Posterior cingulate gyrus (tissue), 11 donors: Measurements from ENCODE around the gene OR2A42.
"Not testable (repeated sequence)": the region's sequence is repeated elsewhere in the genome, so short reads cannot be mapped to it uniquely, and the experiment has no call there.

Experiments
- DNase-seq, 10 donors: peaks; one replicate each; pipeline versions ENCODE4 v3.0.0 to v3.0.0-alpha.2; 2020 to 2021; ENCODE audit warnings: mixed read lengths in 3 of 10
- intact Hi-C: fragments of 100-400 bp; cut with DNase I; formaldehyde crosslinking; loops from one replicate; pipeline ENCODE4 v1.15.1; 2023

OR2A42 gene, protein sequence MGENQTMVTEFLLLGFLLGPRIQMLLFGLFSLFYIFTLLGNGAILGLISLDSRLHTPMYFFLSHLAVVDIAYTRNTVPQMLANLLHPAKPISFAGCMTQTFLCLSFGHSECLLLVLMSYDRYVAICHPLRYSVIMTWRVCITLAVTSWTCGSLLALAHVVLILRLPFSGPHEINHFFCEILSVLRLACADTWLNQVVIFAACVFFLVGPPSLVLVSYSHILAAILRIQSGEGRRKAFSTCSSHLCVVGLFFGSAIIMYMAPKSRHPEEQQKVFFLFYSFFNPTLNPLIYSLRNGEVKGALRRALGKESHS

DNA sequence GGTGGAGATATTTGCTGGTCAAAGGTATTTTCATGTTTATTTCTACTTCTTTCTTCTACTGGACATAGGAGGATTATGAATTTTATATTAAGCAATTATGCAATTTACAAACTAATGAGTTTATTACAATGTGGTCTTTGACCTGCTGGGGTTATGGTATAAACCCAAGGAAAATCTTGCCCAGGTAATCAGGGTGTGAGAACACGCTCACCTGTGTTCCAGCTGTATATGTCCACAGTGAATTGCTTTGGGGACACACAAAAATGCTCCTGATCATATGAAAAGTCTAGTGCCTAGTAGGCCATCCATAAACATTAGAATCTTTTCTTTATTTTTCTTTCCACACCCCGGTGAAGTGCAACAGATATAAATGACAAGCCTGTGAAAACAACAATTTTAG, at the start of gene OR2A42:
OR2A42 (minus strand) TSS at position 241 of the 400 bp plus-strand sequence. CDS start 6,762 bp downstream, outside the sequence.
- intact Hi-C loops, result not testable (repeated sequence)

DNA sequence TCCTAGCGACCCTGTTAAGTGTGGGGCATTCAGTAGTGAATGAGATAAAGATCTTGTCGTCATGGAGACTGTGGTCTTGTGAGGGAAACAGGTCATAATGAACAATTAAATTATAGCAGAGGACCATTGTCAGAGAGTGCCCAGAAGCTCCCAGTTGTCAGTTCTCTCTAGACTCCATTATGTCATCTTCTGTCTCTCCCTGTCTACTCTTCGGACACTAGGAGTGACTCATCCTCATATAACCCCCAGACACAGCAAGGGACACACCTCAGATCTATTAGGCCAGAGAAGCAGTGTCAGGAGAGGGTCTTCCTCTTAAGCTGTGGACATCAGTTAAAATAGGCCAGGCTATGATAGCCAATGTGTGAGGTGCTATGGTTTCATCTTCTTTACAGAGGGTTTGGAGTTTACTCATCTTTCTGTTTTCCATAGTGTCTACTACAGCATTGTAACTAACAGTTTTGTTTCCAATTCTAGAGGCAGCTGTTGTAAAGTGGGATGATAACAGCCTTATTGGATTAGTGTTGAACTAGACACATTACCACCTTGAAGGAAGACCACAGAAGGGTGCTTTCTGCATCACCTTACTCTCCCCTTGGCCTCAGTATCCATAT, 47.9 kb upstream of the OR2A42 start:
- DNase-seq, intact Hi-C loops: not testable (repeated sequence)

More for the DNA sequence above, at the start of gene OR2A42:
- not testable (repeated sequence) for DNase-seq

DNA sequence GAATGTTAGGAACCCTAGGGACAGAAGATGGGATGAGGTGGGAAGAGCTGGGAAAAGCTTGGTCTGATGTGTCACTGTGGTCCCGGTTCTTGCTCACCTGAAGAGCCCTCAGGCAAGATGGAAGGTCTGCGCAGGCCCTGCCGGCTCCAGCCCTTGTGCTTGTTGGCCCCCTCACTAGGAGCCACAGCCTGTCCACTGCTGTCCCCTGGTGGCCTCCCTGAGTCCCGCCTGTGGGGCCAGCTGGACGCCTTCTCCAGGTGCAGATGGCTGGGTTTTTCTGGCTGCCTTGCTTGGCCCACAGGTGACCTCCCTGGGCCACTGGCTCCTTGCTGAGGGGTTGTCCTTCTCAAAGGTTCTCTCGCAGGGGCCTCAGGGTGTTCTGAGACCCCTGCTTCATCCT, 44.3 kb upstream of the OR2A42 start:
- DNase-seq, intact Hi-C loops: not testable (repeated sequence)

DNA sequence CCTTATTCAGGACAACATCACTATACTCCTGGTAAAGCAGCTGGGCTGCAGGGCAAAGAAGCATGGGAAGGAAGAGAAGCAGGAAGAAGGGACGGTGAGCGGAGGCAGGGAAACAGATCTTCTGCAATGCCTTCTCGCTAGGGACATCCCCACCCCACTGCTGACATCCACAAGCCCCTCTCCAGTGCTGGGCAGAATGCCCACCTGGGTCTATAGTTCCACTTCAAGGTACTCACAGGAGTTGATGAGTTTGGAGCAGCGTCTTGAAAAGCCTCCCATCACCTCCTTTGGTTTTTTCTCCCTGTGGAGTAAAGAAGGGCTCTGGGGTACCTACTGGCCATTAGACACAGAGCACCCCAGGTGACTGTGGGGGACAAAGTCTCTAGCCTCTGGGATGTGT, 43.1 kb upstream of the OR2A42 start:
- intact Hi-C loops, result not testable (repeated sequence)
- peak in 3 of 10 donors; percentile 28 to 30 (median 29) for DNase-seq

DNA sequence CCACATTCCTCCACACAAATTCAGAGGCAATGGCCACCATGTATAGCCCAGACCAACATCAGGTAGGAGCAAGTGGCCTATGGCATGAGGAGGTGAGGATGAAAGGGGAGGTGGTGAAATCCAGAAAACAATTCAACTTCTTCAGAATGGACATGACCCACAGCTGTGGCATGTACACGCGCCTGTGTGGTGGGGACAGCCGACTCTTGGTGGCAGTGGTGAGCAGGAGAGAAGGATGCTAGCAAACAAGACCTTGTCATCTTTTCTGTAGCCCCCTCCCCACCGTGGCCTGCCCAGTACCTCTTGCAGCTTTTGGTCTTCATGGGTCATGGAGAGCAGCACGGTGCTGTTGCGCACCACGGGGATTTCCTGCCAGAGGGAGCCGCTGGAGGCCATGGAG, 42.6 kb upstream of the OR2A42 start:
- DNase-seq, result not testable (repeated sequence)

DNA sequence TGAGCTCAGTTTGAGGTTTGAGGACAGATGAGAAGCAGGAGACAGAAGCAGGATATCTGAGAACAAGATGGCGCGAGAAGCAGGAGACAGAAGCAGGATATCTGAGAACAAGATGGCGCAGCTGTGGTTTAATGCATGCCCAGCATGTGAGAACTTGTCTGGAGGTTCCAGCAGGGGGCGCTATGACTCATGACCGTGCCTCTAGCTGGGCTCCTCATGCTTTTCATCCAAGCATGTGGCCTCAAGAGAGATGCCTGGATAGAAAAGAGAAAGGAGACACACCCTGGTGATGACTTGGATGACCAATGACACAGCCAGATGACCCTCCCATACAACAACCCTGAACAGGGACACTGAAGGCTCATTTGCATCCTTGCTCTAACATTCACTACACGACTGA, 40.6 kb upstream of the OR2A42 start:
- intact Hi-C loops, DNase-seq: not testable (repeated sequence)

More for the DNA sequence above, 42.6 kb upstream of the OR2A42 start:
- intact Hi-C loops, result not testable (repeated sequence)

DNA sequence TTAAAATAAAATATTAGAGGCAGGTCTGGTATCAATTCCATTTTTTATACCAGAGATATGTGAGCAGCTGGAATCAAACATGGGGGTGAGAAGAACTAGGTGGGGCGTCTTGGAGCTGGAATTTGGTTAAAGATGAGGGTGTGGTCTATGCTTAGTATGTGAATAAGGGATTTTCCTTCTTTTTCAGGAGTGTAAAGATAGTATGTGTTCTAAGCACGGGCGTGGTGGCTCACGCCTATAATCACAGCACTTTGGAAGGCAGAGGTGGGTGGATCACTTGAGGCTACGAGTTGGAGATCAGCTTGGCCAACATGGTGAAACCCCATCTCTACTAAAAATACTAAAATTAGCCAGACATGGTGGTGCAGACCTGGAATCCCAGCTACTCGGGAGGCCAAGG, 35.9 kb upstream of the OR2A42 start:
- peak in 2 of 10 donors; percentile 1 to 29 for DNase-seq
- intact Hi-C loops, result not testable (repeated sequence)

DNA sequence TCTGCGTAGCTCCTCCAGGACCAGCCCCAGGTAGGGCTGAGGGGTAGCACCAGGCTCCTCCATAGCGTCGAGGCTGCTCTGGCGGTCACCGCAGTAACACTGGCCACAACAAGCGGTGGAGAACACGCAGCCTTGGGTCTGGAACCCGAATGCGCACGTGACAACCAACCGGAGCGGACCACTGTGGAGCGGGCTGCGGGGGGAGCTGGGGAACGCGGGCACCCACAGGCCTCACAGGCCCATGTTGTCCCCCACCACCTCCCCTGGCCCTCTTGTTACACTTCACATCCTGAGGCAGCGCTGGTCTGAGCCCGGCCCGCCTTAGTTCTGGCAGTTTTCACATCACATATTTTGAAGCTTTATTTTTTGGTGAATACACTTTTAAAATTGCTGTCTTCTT, 29.8 kb upstream of the OR2A42 start, which contains the start of gene CTAGE8:
CTAGE8 (minus strand) TSS at position 101 of the 400 bp plus-strand sequence; CDS start at position 63, 38 bp downstream.
- intact Hi-C loops, DNase-seq: not testable (repeated sequence)

DNA sequence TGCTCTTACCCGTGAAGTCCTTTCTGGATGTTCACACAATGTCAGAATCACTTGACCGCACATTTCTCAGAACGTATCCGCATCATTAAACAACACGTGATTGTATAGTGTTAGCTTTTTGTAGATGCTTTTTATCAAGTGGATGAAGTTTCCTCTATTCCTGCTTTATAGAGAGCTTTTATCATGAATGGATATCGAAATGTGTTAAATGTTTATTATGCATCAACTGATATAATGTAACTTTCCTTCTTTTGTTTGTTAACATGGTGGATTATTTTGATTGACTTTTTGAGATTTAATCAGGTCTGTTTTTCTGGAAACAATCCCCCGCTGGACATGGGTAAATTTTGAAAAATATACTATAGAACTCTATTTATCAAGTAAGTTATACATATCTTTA, 25.3 kb upstream of the OR2A42 start, which contains the start of gene OR2A7:
OR2A7 (minus strand) TSS at position 101 of the 400 bp plus-strand sequence. CDS start 5,164 bp downstream, outside the sequence.
- DNase-seq, intact Hi-C loops: not testable (repeated sequence)

DNA sequence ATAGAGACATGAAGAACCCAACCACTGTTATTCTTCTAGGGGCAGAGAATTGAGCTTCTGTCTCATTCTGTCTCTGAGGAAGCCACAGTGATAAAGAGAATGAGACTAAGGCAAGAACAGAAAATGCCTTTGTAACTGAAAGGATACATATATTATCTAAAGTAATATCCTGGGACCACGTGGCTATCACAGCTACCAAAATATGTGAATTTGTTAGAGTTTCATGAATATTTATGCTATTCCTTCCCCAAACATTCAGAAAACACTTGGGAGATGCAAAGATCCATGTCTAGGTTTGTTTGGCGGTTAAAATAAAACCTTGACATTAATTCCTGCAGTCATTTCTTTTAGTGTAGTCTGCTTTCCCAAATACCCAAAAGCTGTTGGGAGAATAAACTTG, 22.7 kb upstream of the OR2A42 start:
- DNase-seq, intact Hi-C loops: not testable (repeated sequence)

DNA sequence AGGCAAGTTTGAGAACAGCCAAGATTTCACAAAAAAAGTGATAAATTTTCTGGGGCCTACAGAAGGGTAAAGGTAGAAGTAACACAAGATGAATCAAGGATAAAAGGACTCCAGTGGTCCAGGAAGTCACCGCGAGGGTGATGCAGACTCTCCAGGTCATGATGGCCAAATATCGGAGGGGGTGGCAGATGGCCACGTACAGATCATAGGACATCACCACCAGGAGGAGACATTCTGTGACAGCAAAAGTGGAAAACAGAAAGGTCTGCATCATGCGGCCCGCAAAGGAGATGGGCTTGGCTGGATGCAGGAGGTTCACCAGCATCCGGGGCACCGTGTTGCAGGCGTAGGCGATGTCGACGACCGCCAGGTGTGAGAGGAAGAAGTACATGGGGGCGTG, 19.7 kb upstream of the OR2A42 start:
- DNase-seq, intact Hi-C loops: not testable (repeated sequence)

DNA sequence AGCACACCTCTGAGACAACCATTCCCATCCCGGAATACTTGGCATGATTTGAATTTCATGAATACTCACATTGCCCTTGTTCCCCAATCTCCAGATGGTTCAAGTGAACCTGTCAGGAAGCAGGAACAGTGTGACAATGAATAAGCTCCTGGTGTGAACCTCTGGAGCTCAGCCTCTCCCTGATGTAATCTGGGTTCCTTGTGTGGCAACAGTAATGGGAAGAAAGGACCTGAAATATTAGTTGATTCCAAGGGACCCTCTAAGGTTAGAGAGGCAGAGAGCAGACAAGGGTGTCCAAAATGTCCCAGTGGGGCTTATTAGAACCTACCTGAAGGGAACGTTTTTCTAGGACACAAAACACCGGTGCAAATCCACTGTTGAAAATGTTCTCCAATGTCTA, 16.7 kb upstream of the OR2A42 start:
- no peak for DNase-seq
- intact Hi-C loops, result no loop called here

DNA sequence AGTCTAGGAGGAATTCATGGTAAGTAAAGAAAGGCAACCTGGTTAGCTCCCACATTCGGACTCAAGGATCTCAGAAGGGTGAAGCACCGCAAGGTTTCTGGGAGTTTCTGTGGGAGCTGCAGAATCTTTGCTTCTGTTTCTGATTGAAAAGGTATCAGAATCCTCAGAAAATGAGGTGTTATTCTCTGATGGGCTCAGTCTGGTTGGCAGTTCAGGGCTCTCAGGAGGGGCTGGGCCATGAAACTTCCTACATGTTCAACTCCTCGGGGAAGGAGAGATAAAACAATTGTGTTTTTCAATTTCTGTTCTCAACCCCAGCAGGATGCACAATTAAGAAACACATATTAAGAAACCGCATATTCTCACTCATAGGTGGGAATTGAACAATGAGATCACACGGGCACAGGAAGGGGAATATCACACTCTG, 16.1 kb upstream of the OR2A42 start:
- DNase-seq, result peak in 2 of 10 donors; percentile 28 to 51
- intact Hi-C loops, result no loop called here

DNA sequence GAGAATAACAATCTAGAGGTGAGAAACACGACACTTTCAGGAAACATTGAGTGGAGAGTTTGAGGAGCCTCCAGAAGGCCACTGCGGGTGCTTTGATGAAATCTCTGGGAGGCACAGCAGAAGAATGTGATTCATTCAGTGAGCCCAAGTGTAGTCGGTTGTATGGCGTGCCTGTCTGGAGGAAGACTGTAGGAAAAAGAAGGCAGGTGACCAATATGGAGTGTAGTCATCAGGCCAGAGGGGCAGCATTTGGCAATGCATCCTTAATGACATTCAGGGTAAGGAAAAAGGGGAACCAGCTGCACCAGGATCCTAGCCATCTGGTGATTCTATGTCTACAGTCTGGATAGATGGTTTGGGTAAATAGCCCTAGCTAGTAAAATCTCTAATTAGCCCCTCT, 12.9 kb upstream of the OR2A42 start:
- intact Hi-C loops, DNase-seq: not testable (repeated sequence)

DNA sequence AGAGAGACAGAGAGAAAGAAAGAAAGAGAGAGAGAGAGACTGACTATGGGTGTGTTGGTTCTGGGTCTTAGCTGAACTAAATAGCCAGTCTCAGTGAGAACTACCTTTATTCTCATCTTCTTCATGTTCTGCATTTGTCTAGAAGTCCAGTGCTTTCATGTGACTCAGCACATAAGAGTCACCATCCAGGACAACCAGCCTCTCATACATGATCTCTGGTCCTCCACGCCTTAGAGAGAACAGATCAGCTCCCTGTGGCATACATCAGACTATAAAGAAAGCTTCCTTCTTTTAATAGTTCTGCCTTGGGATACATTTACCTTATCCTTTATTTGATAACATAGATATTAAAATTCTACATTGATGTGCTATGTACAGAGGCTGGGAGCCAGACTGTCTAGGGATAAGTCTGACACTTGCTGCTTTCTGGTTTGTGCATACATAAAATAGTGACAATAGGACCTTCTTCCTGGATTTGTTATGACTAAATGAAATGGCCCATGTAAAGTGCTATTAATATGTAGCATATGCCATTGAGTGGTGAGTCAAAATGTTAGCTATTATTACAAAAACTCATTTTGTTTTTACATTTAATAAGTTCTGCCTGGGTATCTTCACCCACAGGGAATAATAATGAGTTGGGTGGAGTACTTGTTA, 8.4 kb upstream of the OR2A42 start:
- intact Hi-C loops, result not testable (repeated sequence)

DNA sequence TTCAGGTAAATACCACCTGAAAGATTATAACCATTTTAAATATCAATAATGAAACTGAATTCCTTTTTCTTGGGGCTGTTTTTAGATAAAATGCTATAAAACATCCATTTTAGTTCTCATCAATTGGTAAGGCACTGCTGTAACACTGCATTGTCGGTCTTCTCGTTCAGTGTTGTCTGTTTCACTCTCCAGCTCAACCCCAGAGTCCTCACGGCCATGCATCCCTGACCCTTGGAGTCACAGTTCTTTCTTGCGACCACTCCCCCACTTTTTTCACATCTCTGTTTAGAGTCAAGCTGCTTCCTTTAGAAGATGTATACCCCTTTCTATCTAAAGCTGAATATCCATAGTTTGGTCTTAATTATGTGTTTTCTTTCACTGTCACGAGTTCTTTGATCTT, 7.6 kb upstream of the OR2A42 start:
- DNase-seq, intact Hi-C loops: not testable (repeated sequence)

More for the DNA sequence above, 8.4 kb upstream of the OR2A42 start:
- not testable (repeated sequence) for DNase-seq

DNA sequence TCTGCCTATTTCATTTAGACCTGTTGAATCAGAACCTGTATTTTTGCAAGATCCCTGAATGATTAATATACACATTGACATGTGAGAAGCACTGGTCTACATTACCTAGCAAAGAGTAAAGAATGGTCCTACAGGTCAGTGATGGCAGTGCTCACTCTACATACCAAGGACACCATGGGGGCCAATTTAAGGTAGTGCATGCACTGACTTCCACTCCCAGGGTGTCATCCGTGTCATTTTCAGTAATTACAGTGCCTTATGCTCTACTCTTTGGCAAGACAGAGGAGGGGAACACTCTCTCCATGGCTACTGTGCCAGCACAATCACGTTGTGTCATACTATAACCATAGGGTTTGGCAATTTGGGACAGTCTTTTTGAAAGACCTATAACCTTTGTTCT, 6.0 kb upstream of the OR2A42 start:
- intact Hi-C loops, DNase-seq: not testable (repeated sequence)

DNA sequence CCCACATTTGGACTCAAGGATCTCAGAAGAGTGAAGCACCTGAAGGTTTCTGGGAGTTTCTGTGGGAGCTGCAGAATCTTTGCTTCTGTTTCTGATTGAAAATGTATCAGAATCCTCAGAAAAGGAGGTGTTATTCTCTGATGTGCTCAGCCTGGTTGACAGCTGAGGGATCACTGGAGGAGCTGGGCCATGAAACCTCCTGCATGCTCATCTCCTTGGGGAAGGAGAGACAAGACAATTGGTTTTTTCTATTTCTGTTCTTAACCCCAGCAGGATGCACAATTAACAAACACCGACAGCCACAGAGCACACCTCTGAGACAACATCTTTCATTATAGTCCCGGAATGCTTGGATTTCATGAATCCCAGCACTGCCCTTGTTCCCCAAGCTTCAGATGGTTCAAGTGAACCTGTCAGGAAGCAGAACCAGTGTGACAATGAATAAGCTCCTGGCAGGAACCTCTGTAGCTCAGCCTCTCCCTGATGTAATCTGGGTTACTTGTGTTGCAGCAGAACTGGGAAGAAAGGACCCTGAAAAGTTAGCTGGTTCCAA, 799 bp downstream of the OR2A42 start:
- intact Hi-C loops, result not testable (repeated sequence)
- DNase-seq, result peak in 2 of 10 donors; percentile 11 to 24

DNA sequence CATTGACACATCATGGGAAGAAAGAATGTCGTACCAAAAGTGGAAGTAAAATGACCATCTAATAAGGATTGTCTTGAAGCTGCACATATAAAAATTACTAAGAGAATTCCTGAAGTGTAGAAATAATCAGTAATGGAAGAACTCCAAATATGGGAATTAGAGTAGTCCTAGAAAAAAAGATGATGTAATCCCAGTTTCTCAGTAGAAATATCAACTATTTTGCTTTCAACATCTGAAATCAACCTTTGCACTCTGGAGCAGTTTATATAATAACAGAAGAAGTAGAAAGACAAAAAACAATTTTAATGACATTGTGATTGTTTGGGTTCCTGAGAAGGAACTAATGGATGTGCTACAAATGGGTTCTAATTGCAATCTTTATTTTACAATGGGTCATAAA, 6.4 kb downstream of the OR2A42 start:
- intact Hi-C loops, DNase-seq: not testable (repeated sequence)

DNA sequence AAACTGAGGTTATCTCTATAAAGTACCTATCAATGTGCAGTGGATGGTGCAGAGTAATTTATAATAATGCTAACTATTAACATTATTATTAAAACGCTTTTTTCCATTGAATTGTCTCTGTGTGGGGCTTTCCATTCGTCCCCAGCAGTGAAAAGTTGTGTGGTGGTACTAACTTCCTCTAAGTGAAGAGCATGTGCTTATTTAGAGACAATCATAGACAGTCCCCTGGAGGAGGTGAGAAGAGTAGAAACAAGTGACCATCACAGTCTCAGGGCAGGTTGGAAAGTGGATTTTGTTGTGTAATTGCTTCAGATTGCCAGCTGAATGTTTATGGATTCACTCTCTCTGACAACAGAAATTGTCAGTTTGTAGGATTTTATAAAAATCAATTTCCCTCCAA, 8.4 kb downstream of the OR2A42 start:
- intact Hi-C loops, DNase-seq: not testable (repeated sequence)
